HG03196 (cell line): ENCODE results near the gene LENG8.

Experiments
- ATAC-seq: cut with Tn5 transposase; IDR thresholded peaks from one replicate; pipeline ENCODE4 v1.9.1; 2021; ENCODE audit not compliant: unreplicated experiment

The LENG8 gene

GRCh38 chr19:54422136-54422535 is 26.9 kb upstream of the LENG8 start:
- no peak for ATAC-seq

- ATAC-seq: no peak
Observed at GRCh38 chr19:54424201-54424600, 24.8 kb upstream of the LENG8 start.

GRCh38 chr19:54424660-54425381 is 24.2 kb upstream of the LENG8 start:
- ATAC-seq: no peak

GRCh38 chr19:54425382-54425723 is 23.6 kb upstream of the LENG8 start:
- ATAC-seq: no peak

- no peak for ATAC-seq
Observed at GRCh38 chr19:54426291-54426931, 22.6 kb upstream of the LENG8 start.

GRCh38 chr19:54427586-54427985 is 21.4 kb upstream of the LENG8 start:
- no peak for ATAC-seq

GRCh38 chr19:54428323-54429175 is 20.4 kb upstream of the LENG8 start:
- ATAC-seq: no peak

GRCh38 chr19:54429176-54429495 is 19.9 kb upstream of the LENG8 start:
- no peak for ATAC-seq

- ATAC-seq: no peak
Observed at GRCh38 chr19:54429545-54430227, 19.3 kb upstream of the LENG8 start.

GRCh38 chr19:54430306-54431254 is 18.4 kb upstream of the LENG8 start:
- ATAC-seq: no peak

GRCh38 chr19:54431255-54431838 is 17.7 kb upstream of the LENG8 start:
- no peak for ATAC-seq

- no peak for ATAC-seq
Observed at GRCh38 chr19:54432144-54432738, 16.8 kb upstream of the LENG8 start.

GRCh38 chr19:54433697-54434096 is 15.3 kb upstream of the LENG8 start:
- no peak for ATAC-seq

GRCh38 chr19:54434112-54434872 is 14.7 kb upstream of the LENG8 start:
- ATAC-seq: no peak

GRCh38 chr19:54434873-54435214 is 14.2 kb upstream of the LENG8 start:
- ATAC-seq: no peak

GRCh38 chr19:54435551-54436016 is 13.4 kb upstream of the LENG8 start:
- no peak for ATAC-seq

- ATAC-seq: no peak
Observed at GRCh38 chr19:54436031-54436523, 12.9 kb upstream of the LENG8 start.

- ATAC-seq: no peak
Observed at GRCh38 chr19:54436628-54437252, 12.3 kb upstream of the LENG8 start.
